GM12873 (cell line): Measurements from ENCODE around the gene USP12.

Experiments used
- TF ChIP-seq, protein P1 (sequence below): IDR thresholded peaks from 2 replicates; pipeline ENCODE4 v1.5.1; 2012; ENCODE audit warnings: low read depth, mild to moderate bottlenecking, moderate library complexity, low read length, control low read depth; ENCODE audit not compliant: insufficient read depth; ENCODE audit errors: missing control alignments

The USP12 gene

GRCh38 chr13:27053902-27054595 is 117.6 kb downstream of the USP12 start:
- TF ChIP-seq, protein P1, sequence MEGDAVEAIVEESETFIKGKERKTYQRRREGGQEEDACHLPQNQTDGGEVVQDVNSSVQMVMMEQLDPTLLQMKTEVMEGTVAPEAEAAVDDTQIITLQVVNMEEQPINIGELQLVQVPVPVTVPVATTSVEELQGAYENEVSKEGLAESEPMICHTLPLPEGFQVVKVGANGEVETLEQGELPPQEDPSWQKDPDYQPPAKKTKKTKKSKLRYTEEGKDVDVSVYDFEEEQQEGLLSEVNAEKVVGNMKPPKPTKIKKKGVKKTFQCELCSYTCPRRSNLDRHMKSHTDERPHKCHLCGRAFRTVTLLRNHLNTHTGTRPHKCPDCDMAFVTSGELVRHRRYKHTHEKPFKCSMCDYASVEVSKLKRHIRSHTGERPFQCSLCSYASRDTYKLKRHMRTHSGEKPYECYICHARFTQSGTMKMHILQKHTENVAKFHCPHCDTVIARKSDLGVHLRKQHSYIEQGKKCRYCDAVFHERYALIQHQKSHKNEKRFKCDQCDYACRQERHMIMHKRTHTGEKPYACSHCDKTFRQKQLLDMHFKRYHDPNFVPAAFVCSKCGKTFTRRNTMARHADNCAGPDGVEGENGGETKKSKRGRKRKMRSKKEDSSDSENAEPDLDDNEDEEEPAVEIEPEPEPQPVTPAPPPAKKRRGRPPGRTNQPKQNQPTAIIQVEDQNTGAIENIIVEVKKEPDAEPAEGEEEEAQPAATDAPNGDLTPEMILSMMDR, result no peak

GRCh38 chr13:27053210-27053884 is 118.3 kb downstream of the USP12 start:
- TF ChIP-seq, protein P1, result no peak

- TF ChIP-seq, protein P1, result no peak
Measured at GRCh38 chr13:27052551-27053208, 118.9 kb downstream of the USP12 start.

DNA sequence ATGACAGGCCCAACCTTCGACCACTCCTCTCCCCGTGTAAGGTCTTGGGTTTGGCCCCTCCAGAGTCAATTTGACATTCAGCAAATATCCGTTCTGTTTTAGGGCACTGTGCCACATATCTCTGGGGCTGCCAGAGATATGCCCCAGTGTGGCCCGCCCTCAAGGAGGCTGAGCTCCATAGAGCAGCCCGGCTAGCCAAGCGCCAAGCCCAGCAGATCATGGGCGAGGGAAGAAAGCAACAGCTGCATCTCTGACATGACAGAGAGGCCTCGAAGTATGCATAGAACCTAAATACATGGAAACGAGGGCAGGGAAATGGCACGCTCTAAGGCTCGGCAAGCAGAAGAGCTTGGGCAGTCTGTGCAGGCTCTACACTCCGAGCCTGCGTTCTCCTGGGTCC is 124.5 kb downstream of the USP12 start:
- TF ChIP-seq, protein P1, result no peak

GRCh38 chr13:27044837-27045570 is 126.6 kb downstream of the USP12 start:
- TF ChIP-seq, protein P1, result no peak

DNA sequence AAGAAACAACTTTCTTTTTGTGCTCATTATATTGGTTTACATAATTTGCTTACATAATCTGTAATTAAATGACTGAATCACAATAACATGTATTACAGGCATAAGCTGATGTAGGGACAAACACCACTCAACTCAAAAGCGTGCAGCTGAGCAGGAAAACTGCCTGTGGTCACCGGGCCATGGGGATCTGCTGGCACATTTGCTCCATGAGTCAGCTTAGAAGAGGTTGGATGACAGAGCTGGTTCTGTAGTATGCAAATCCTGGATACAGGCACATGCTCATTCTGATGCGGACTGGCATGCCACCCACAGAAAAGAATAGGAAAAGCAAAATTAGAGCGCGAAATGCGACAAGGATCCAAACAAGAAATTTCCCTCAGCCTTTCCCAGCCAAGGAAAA is 128.6 kb downstream of the USP12 start:
- TF ChIP-seq, protein P1, result no peak

- TF ChIP-seq, protein P1, result no peak
Measured at GRCh38 chr13:27041341-27041740, 130.3 kb downstream of the USP12 start.
